ENCODE data around the gene LCN2. TPM values are rescaled to one million over a fixed set of nuclear protein-coding genes. Genes with fewer than 3 reads are reported as not detected.

LCN2 gene
- total RNA-seq, 3 donors from 2014 or later (not counting 1 experiment from before 2014, with no cell fraction given): 0.82 to 0.99 TPM; not detected in 1

DNA sequence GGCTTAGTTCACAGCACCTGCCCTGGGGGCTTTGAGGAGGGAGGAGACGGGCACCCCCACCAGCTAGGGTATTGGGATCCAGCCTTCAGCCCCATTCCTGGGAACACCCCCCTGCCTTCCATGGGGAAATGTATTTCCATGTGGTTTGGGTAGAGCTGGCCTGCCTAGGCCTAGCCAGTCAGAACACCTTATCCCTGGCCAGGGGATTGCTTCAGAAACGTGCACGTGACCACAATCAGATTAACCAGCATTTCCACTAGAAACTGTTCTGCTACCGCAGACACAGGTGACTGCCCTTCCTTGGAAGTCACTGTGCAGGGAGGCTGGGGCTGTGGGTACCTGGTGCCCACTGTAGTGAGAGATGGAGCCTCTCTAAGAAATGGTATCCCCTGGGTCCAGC is 24.8 kb downstream of the LCN2 start:
- Mint-ChIP-seq H3K36me3 (no peaks in the 10 kb centered on the region), H3K27me3 (ENCODE audit: low read depth in 2 of 2) (no peaks in the 10 kb centered on the region), H3K4me3 (no peak overlapping the region), H3K27ac (no peak overlapping the region), H3K9me3 (no peaks in the 10 kb centered on the region), H3K4me1 (no peaks in the 10 kb centered on the region)
- ATAC-seq: no peak
- H3K27me3 ChIP-seq (ENCODE audit: control insufficient read depth, insufficient read depth, low read length): no peaks in the 10 kb centered on the region
- H3K4me1 ChIP-seq (ENCODE audit: control insufficient read depth, insufficient read depth, low read length): no peaks in the 10 kb centered on the region
- H3K36me3 ChIP-seq (ENCODE audit: control insufficient read depth, insufficient read depth, low read length): peaks cover 54% of the 10 kb centered on the region
- H3K4me3 ChIP-seq (ENCODE audit: low read length): no peak overlapping the region
- 92% methylated on average over 4 of the region's 4 CpGs for WGBS (ENCODE audit: insufficient coverage)
- no peak overlapping the region for H3K27ac ChIP-seq (ENCODE audit: low read length)
- intact Hi-C loops (cut with micrococcal nuclease): no loop called here
- TF ChIP-seq, protein P1, sequence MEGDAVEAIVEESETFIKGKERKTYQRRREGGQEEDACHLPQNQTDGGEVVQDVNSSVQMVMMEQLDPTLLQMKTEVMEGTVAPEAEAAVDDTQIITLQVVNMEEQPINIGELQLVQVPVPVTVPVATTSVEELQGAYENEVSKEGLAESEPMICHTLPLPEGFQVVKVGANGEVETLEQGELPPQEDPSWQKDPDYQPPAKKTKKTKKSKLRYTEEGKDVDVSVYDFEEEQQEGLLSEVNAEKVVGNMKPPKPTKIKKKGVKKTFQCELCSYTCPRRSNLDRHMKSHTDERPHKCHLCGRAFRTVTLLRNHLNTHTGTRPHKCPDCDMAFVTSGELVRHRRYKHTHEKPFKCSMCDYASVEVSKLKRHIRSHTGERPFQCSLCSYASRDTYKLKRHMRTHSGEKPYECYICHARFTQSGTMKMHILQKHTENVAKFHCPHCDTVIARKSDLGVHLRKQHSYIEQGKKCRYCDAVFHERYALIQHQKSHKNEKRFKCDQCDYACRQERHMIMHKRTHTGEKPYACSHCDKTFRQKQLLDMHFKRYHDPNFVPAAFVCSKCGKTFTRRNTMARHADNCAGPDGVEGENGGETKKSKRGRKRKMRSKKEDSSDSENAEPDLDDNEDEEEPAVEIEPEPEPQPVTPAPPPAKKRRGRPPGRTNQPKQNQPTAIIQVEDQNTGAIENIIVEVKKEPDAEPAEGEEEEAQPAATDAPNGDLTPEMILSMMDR (IDR thresholded peaks at IDR 0.05): no peak
- peaks cover 2% of the 10 kb centered on the region for H3K9me3 ChIP-seq (ENCODE audit: control insufficient read depth, insufficient read depth, low read length)
- no peak for DNase-seq

DNA sequence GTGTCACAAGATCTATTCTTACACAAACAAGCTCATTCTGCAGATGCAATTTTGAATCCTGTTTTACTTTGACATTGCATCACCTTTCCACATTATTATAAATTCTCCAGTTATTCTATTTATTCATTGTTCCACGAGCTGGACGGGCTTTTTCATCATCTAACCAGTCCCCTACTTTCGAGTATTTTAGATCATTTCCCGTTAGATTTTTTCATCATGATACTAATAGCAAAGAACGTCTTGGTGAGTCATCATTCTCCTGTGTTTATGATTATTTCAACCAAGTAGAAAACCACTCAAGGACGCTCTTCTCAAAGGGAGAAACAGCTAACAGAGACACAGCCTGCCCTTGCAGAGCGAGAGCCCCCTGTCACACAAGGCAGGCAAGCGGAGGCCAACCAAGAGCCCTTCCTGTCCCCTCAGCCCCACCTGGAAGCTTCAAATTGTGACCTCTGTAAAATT is 25.9 kb downstream of the LCN2 start:
- H3K9me3 ChIP-seq (ENCODE audit: control insufficient read depth, insufficient read depth, low read length): peaks cover 5% of the 10 kb centered on the region
- no peak overlapping the region for H3K4me3 Mint-ChIP-seq
- H3K4me1 ChIP-seq (ENCODE audit: control insufficient read depth, insufficient read depth, low read length): no peaks in the 10 kb centered on the region
- H3K4me3 ChIP-seq (ENCODE audit: low read length): no peak overlapping the region
- no peaks in the 10 kb centered on the region for H3K36me3 Mint-ChIP-seq
- no peak overlapping the region for H3K27ac Mint-ChIP-seq
- no peaks in the 10 kb centered on the region for H3K27me3 Mint-ChIP-seq (ENCODE audit: low read depth in 2 of 2)
- 70% methylated on average over 8 of the region's 8 CpGs for WGBS (ENCODE audit: insufficient coverage)
- intact Hi-C loops (cut with micrococcal nuclease): no loop called here
- ATAC-seq (no peak), DNase-seq (no peak)
- peaks cover 52% of the 10 kb centered on the region for H3K36me3 ChIP-seq (ENCODE audit: control insufficient read depth, insufficient read depth, low read length)
- H3K9me3 Mint-ChIP-seq: no peaks in the 10 kb centered on the region
- no peaks in the 10 kb centered on the region for H3K4me1 Mint-ChIP-seq
- TF ChIP-seq, protein P1 (IDR thresholded peaks at IDR 0.05): no peak
- H3K27me3 ChIP-seq (ENCODE audit: control insufficient read depth, insufficient read depth, low read length): no peaks in the 10 kb centered on the region
- no peak overlapping the region for H3K27ac ChIP-seq (ENCODE audit: low read length)

DNA sequence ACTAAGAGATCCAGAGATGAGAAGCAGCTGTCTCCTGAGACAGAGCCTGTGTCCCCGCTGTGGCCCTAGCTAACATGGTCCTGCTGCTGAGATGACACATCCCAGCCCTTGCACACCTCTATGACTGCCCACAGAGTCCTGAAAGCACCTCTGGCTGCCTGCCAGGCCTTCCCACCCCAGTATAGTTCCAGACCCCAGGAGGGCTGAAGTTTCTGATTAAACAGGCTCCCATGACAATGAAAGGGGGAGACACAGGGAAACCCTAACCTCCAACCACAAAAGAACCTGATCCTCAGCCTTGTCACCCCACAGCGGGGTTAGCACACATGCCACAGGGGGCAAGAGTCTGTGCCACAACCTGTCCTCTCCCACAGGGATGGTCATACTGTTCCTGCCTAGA is 26.5 kb downstream of the LCN2 start:
- Mint-ChIP-seq H3K4me1 (no peaks in the 10 kb centered on the region), H3K27ac (no peak overlapping the region), H3K4me3 (no peak overlapping the region), H3K9me3 (no peaks in the 10 kb centered on the region), H3K27me3 (ENCODE audit: low read depth in 2 of 2) (no peaks in the 10 kb centered on the region), H3K36me3 (no peaks in the 10 kb centered on the region)
- DNase-seq (no peak), ATAC-seq (no peak)
- TF ChIP-seq, protein P1 (IDR thresholded peaks at IDR 0.05): no peak
- Histone ChIP-seq H3K27me3 (ENCODE audit: control insufficient read depth, insufficient read depth, low read length) (no peaks in the 10 kb centered on the region), H3K4me3 (ENCODE audit: low read length) (no peak overlapping the region), H3K9me3 (ENCODE audit: control insufficient read depth, insufficient read depth, low read length) (peaks cover 5% of the 10 kb centered on the region), H3K27ac (ENCODE audit: low read length) (no peak overlapping the region), H3K4me1 (ENCODE audit: control insufficient read depth, insufficient read depth, low read length) (no peaks in the 10 kb centered on the region), H3K36me3 (ENCODE audit: control insufficient read depth, insufficient read depth, low read length) (peaks cover 55% of the 10 kb centered on the region)
- intact Hi-C loops (cut with micrococcal nuclease): no loop called here
- WGBS (ENCODE audit: insufficient coverage): 98% methylated on average over 2 of the region's 2 CpGs

DNA sequence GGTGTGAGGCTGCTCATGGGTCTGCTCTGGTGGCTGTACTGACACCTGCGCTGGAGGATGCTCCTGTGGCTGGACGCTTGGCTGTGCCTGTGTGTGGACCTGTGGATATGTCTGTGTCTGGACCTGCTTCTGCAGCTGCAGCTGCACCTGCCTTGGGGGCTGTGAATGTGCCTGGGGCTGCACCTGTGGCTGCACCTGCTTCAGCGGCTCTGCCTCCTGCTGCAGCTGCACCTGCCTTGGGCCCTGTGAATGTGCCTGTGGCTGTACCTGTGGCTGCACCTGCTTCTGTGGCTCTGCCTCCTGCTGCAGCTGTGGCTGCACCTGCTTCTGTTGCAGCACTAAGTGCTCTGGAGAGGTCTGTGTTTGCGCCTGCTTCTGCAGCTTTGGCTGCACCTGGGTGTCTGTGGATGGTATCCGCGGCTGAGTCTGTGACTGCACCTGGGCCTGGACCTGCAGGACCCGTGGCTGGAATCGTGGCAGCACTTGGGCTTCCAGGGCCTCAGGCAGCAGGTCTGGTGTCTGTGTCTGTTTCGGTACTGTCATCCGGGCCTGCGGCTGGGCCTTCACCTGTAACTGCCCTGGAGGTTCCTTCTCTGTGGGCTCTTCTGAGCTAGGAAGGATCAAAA is 29.7 kb downstream of the LCN2 start:
- no peak overlapping the region for H3K4me3 Mint-ChIP-seq
- Histone ChIP-seq H3K27ac (ENCODE audit: low read length) (no peak overlapping the region), H3K4me3 (ENCODE audit: low read length) (no peak overlapping the region), H3K27me3 (ENCODE audit: control insufficient read depth, insufficient read depth, low read length) (no peaks in the 10 kb centered on the region), H3K9me3 (ENCODE audit: control insufficient read depth, insufficient read depth, low read length) (peaks cover 5% of the 10 kb centered on the region), H3K4me1 (ENCODE audit: control insufficient read depth, insufficient read depth, low read length) (no peaks in the 10 kb centered on the region), H3K36me3 (ENCODE audit: control insufficient read depth, insufficient read depth, low read length) (peaks cover 71% of the 10 kb centered on the region)
- no peaks in the 10 kb centered on the region for H3K36me3 Mint-ChIP-seq
- no peaks in the 10 kb centered on the region for H3K9me3 Mint-ChIP-seq
- H3K27ac Mint-ChIP-seq: no peak overlapping the region
- TF ChIP-seq, protein P1 (IDR thresholded peaks at IDR 0.05): no peak
- no peak for DNase-seq
- H3K4me1 Mint-ChIP-seq: peaks cover 0 to 4% of the 10 kb centered on the region in 2 donors
- no peak for ATAC-seq
- WGBS (ENCODE audit: insufficient coverage): 99% methylated on average over 11 of the region's 11 CpGs
- no peaks in the 10 kb centered on the region for H3K27me3 Mint-ChIP-seq (ENCODE audit: low read depth in 2 of 2)
- intact Hi-C loops (cut with micrococcal nuclease): no loop called here

Data from natural killer cell (primary cell).